Endodermal cell (in vitro differentiated cells): ENCODE results near the gene TCIRG1. TPM values are rescaled to one million over a fixed set of nuclear protein-coding genes. Genes with fewer than 3 reads are reported as not detected.

Experiments used
- DNase-seq: peaks from one replicate; pipeline ENCODE4 v3.0.0-alpha.2; 2017
- H3K27ac ChIP-seq: 2 replicates; pipeline ENCODE4 v1.5.1; 2013; ENCODE audit warnings: mild to moderate bottlenecking, low read depth, low read length, moderate library complexity
- H3K27me3 ChIP-seq: 2 replicates; pipeline ENCODE4 v1.6.1; 2013; ENCODE audit warnings: mild to moderate bottlenecking, low read length, moderate library complexity; ENCODE audit not compliant: insufficient read depth, control insufficient read depth, poor library complexity, severe bottlenecking
- H3K36me3 ChIP-seq: 2 replicates; pipeline ENCODE4 v1.7.0; 2013; ENCODE audit warnings: mild to moderate bottlenecking, low read length, moderate library complexity; ENCODE audit not compliant: control insufficient read depth, insufficient read depth
- H3K4me1 ChIP-seq: one replicate; pipeline ENCODE4 v1.7.0; 2013; ENCODE audit warnings: low read length; ENCODE audit not compliant: control insufficient read depth, insufficient read depth
- H3K4me3 ChIP-seq: 2 replicates; pipeline ENCODE4 v1.5.1; 2013; ENCODE audit warnings: mild to moderate bottlenecking, low read length, moderate library complexity
- H3K9ac ChIP-seq: 2 replicates; pipeline ENCODE4 v1.6.1; 2013; ENCODE audit warnings: mild to moderate bottlenecking, low read length, moderate library complexity; ENCODE audit not compliant: poor library complexity, severe bottlenecking; ENCODE audit errors: extremely low read depth
- H3K9me3 ChIP-seq: 2 replicates; pipeline ENCODE4 v1.6.1; 2013; ENCODE audit warnings: mild to moderate bottlenecking, low read length, moderate library complexity; ENCODE audit not compliant: control insufficient read depth
- H3K27ac Mint-ChIP-seq: 2 replicates; pipeline ENCODE4 v1.8.0; 2020; ENCODE audit warnings: mixed read lengths
- H3K27me3 Mint-ChIP-seq: 2 replicates; pipeline ENCODE4 v1.8.0; 2021; ENCODE audit warnings: mild to moderate bottlenecking, mixed read lengths; ENCODE audit not compliant: insufficient read depth
- H3K36me3 Mint-ChIP-seq: 2 replicates; pipeline ENCODE4 v1.8.0; 2020; ENCODE audit warnings: low read depth, mixed read lengths
- H3K4me1 Mint-ChIP-seq: 2 replicates; pipeline ENCODE4 v1.8.0; 2020; ENCODE audit warnings: mixed read lengths
- H3K4me3 Mint-ChIP-seq: 2 replicates; pipeline ENCODE4 v1.8.0; 2020; ENCODE audit warnings: mild to moderate bottlenecking, moderate library complexity, mixed read lengths
- H3K9me3 Mint-ChIP-seq: 2 replicates; pipeline ENCODE4 v1.8.0; 2020; ENCODE audit warnings: mild to moderate bottlenecking, mixed read lengths
- WGBS, 2 experiments: methylation state at CpG; one replicate each; pipeline versions ENCODE4 v1.1.5 to v1.1.7; 2013; ENCODE audit warnings: missing lambda C conversion rate in 2 of 2, mixed read lengths in 1 of 2; ENCODE audit not compliant: insufficient coverage in 1 of 2, insufficient read length in 1 of 2; 5-methylcytosine and 5-hydroxymethylcytosine counted together
- total RNA-seq, 2 donors: library from RNA; stranded (reverse); fragmentation: NEBNext Ultra II Directional in 1 of 2; extraction: Animal tissue kit (Norgen Biotek cat#: 25700) in 1 of 2; gene quantifications; 2 replicates in 1 of 2; 3 replicates in 1 of 2; pipeline ENCODE4 v1.2.1, GENCODE V29; 2021
- TF ChIP-seq, protein P1 (sequence below): fragments of 200-600 bp; sonication (generic); conservative IDR thresholded peaks from 2 replicates; pipeline ENCODE4 v1.5.0; 2021; ENCODE audit warnings: antibody characterized with exemption, mild to moderate bottlenecking

TCIRG1 gene
- total RNA-seq, 2 donors from 2014 or later = 61.6 to 70.4 TPM

DNA sequence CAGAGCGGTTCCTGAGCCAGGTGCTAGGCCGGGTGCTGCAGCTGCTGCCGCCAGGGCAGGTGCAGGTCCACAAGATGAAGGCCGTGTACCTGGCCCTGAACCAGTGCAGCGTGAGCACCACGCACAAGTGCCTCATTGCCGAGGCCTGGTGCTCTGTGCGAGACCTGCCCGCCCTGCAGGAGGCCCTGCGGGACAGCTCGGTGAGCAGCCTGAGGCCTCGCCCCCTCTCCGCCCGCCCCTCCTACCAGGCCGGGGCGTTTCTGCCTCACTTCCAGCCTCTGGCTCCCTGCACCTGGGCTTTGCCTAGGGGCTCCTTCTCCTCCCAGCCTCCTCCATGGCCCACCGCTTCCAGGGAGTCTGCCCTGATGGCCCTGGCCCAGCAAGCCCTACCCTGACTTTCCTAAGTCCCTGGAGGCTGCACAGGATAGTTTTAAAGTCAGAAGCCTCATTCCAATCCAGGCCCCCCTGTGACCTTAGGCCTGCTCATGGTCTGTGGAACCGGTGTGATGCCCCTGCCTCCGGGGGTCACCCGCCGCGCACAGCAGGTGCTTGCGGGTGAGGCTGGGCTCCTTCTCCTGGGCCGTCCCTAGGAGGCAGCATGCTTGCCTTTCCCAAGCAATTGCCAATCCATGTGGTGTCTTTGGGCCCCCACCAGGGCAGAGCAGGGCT lies 5.5 kb downstream of the TCIRG1 start:
- H3K9me3 ChIP-seq = no peaks in the 10 kb centered on the region
- no peaks in the 10 kb centered on the region for H3K27me3 ChIP-seq
- no peak overlapping the region for H3K4me3 ChIP-seq
- Mint-ChIP-seq H3K9me3 (no peaks in the 10 kb centered on the region), H3K27me3 (no peaks in the 10 kb centered on the region), H3K36me3 (peaks cover 2% of the 10 kb centered on the region), H3K4me3 (no peak overlapping the region), H3K4me1 (peaks cover 3% of the 10 kb centered on the region), H3K27ac (no peak overlapping the region)
- peaks cover 3% of the 10 kb centered on the region for H3K4me1 ChIP-seq
- TF ChIP-seq, protein P1, sequence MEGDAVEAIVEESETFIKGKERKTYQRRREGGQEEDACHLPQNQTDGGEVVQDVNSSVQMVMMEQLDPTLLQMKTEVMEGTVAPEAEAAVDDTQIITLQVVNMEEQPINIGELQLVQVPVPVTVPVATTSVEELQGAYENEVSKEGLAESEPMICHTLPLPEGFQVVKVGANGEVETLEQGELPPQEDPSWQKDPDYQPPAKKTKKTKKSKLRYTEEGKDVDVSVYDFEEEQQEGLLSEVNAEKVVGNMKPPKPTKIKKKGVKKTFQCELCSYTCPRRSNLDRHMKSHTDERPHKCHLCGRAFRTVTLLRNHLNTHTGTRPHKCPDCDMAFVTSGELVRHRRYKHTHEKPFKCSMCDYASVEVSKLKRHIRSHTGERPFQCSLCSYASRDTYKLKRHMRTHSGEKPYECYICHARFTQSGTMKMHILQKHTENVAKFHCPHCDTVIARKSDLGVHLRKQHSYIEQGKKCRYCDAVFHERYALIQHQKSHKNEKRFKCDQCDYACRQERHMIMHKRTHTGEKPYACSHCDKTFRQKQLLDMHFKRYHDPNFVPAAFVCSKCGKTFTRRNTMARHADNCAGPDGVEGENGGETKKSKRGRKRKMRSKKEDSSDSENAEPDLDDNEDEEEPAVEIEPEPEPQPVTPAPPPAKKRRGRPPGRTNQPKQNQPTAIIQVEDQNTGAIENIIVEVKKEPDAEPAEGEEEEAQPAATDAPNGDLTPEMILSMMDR = peak; percentile 33
- H3K36me3 ChIP-seq = no peaks in the 10 kb centered on the region
- peak overlapping the region; percentile 17 for H3K27ac ChIP-seq
- WGBS, 2 experiments = 80 to 90% methylated on average over 9 to 24 of the region's 24 CpGs
- no peak overlapping the region for H3K9ac ChIP-seq
- DNase-seq = peak; percentile 64

DNA sequence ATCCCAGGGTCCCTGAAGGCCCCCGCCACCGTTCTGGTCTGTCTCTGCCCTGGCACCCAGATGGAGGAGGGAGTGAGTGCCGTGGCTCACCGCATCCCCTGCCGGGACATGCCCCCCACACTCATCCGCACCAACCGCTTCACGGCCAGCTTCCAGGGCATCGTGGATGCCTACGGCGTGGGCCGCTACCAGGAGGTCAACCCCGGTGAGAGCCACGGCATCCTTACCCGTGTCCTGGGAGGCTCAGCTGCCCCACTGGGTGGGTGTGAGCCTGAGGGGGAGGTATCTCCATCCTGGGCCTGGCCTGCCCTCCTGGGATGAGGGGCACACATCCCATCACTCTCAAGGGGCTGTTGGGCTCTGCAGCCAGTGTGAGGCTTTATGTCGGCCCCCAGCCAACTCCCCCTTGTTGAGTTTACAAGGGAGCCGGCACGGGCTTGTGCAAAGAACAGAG lies 6.1 kb downstream of the TCIRG1 start:
- no peak overlapping the region for H3K27ac ChIP-seq
- H3K4me1 ChIP-seq = peaks cover under 1% of the 10 kb centered on the region
- H3K27ac Mint-ChIP-seq = no peak overlapping the region
- no peaks in the 10 kb centered on the region for H3K9me3 Mint-ChIP-seq
- peaks cover 2% of the 10 kb centered on the region for H3K36me3 Mint-ChIP-seq
- H3K4me3 Mint-ChIP-seq = no peak overlapping the region
- TF ChIP-seq, protein P1 = no peak
- no peaks in the 10 kb centered on the region for H3K9me3 ChIP-seq
- H3K9ac ChIP-seq = no peak overlapping the region
- H3K4me3 ChIP-seq = no peak overlapping the region
- H3K27me3 ChIP-seq = no peaks in the 10 kb centered on the region
- DNase-seq = no peak
- no peaks in the 10 kb centered on the region for H3K27me3 Mint-ChIP-seq
- H3K36me3 ChIP-seq = no peaks in the 10 kb centered on the region
- H3K4me1 Mint-ChIP-seq = peaks cover under 1% of the 10 kb centered on the region
- 98% methylated on average over 9 to 18 of the region's 18 CpGs for WGBS, 2 experiments

DNA sequence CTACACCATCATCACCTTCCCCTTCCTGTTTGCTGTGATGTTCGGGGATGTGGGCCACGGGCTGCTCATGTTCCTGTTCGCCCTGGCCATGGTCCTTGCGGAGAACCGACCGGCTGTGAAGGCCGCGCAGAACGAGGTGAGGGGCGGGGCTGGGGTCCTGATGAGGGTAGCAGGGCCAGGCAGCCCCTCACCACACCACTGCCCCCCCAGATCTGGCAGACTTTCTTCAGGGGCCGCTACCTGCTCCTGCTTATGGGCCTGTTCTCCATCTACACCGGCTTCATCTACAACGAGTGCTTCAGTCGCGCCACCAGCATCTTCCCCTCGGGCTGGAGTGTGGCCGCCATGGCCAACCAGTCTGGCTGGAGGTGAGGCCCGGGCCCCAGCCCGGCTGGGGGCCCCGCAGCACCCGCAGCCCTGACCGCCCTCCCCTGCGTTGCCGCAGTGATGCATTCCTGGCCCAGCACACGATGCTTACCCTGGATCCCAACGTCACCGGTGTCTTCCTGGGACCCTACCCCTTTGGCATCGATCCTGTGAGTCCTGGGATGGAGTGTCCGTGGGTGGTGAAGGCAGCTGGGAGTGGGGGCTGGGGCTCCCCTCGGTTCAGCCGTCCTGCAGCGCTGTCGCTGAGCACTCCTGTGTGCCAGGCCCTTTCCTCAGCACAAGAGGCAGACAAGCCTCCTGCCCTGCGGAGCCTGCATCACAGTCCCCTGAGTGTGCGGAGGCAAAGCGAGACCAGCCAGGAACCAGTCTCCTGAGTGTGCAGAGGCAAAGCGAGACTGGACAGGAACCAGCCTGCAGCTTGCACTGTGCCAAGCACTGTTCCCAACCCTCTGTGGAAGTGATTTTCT lies 8.8 kb downstream of the TCIRG1 start:
- no peak for DNase-seq
- Histone ChIP-seq H3K4me3 (no peak overlapping the region), H3K9me3 (no peaks in the 10 kb centered on the region), H3K9ac (no peak overlapping the region), H3K27ac (no peak overlapping the region), H3K4me1 (no peaks in the 10 kb centered on the region), H3K36me3 (no peaks in the 10 kb centered on the region), H3K27me3 (no peaks in the 10 kb centered on the region)
- Mint-ChIP-seq H3K27ac (no peak overlapping the region), H3K36me3 (peaks cover 7% of the 10 kb centered on the region), H3K27me3 (no peaks in the 10 kb centered on the region), H3K4me1 (peaks cover 6% of the 10 kb centered on the region), H3K9me3 (no peaks in the 10 kb centered on the region), H3K4me3 (no peak overlapping the region)
- 93 to 96% methylated on average over 20 to 37 of the region's 37 CpGs for WGBS, 2 experiments
- TF ChIP-seq, protein P1 = no peak
